ENCODE data around the gene PDLIM5.

PDLIM5 gene

DNA sequence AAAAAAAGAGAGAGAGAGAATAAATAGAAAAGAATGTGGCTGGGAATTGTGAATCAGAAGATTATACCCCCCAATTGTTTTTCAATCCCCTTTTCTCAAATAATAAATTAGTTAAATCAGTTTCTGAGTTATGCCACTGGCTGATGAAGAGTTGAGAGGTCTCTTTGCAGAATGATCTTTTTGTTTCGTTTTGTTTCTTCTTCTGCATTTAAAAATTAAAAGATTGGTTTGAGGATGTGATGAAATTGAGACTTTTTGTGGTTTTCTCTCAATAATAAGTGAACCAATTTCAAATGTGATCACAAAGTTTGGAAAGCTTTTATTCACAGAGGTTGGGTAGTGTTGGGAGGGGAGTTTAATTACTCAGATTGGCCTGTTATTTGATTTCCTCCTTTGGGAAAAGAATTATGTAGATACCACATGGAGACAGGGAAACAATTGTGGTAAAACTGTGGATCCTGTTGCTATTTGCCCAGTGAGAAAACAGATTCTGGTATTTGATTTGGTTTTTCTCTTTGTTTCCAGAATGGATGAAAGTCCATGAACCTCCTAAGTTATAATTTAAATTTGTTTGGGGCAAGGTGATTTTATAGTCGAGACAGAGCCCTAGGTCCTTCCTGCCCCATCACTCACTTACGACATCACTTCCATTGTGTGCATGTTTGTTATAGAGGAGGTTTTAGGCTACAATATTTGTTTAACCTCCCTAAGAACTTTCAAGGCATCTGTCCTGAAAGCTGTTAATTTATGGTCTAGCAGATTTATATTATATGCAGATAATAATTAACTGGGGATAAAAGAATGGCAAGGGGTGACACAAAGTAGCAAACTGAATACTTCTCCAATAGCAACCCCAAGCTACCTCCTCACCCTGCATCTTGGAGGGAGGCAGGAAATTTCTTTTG, 214.0 kb downstream of the PDLIM5 start:
- no peak for DNase-seq

DNA sequence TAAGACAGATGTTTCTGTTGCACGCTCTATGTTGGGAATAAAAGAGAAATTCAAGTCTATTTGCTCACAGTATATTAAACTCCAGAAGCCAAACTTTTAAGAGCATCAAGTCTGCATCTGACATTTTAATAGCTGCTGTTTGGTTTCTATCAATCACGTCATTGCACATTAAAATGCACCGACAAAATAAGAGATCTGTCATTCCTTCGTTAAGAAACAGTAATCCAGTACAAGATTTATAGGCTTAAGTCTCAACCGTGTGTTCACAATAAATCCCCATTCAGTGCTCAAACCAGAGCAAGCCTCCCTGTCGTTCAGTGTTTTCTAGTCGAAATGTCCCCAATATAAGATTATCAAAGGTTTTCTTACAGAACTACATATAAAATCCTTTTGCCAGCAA, 217.0 kb downstream of the PDLIM5 start:
- no peak for DNase-seq

DNA sequence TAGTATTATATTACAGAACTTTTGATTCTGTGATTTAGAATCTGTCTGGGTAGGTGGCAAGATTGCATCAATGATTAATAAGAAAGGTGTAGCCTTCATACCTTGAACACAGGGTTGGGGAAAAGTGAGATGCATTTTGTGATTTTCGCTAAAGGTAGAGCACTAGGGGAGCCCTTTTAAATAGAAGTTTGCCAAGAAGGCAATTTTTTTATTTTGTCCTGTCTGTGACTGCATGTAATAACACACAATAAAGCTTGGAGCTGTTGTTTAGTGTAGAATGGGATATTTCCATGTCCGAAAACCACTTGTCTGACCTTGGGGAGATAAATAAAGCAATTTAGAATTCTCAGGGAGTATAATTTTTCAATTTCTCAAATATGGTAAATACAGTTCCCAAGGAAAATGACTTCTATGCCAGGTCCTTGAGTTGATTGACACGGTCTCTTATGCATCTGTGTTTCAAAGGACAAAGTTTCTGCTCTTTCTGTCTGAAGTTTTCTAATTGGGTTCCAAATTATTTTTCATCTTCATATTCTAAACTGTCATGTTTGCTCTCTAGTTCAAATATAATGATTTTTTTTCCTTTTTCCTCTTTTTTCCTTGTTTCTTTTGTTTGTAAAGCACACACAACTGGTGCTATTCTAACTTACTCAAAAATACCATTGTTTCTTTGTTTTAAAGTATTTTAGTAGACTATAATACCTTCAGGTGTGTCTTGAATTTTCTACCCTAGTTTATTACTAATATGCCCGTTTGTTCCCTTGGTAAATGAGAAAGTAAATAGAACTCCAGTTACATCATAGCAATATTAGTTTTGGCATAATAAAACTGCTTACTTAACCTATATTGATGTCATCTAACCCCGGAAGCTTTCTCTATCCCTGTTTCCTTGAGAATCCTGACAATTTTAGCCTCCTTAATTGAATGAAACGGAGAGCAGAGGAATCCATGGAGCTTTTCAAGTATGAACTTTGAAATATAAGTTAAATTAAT, 218.2 kb downstream of the PDLIM5 start:
- no peak for DNase-seq

DNA sequence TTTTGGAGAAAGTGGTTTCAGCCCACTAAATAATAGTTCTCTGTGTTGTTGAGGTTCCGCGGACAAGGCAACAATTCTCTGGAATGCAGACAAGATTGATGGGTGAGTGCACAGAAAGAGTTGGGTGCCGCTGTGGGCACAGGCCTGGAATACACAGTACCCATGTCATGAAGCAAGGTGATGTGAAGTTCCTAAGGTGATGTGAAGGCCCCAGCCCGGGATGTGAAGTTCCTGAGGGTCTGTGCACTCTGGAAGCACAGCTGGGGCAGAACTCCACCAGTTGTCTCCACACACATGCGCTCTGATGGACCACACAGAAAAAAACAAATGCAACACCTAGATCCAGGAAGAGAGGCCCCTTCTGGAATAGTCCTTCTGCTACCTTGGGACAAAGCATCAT, 219.4 kb downstream of the PDLIM5 start:
- DNase-seq: no peak

DNA sequence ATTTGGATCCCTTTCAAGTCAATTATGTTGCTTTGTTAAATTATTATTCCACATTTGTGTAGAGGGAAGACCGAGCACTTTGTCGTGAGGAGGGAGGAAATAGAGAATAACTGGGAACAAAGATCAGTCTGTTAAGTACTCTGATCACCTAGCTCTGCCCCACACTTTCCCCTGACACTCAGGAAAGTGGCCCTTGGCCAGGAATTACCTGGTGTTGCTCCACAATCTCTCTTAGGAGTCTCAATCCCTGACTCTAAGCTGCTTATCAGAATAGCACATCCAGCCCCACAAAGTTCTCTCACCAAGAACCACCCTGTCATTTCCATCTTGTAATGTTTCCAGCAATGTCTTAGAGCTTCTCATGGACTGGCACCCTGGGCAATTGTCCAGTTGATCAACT, 222.2 kb downstream of the PDLIM5 start:
- DNase-seq: no peak

DNA sequence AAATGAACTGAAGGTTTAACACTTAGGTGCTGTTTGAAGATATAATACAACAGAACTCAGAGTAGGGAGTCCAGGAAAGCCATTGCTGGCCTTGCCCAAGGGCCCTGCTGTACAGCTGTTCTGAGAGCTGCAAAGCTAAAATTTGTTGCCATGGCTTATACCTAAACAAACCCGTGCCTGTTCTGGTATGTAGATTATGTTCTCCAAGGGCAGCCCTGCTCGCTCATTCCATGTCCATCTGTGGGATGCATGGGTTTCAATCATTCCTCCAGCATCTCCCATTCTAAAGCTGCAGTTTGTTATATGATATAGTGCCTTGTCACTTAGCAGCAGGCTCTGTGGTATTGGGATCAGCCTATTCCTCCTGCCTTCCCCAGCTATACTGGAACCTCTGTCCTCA, 225.2 kb downstream of the PDLIM5 start:
- DNase-seq: peak; percentile 22

DNA sequence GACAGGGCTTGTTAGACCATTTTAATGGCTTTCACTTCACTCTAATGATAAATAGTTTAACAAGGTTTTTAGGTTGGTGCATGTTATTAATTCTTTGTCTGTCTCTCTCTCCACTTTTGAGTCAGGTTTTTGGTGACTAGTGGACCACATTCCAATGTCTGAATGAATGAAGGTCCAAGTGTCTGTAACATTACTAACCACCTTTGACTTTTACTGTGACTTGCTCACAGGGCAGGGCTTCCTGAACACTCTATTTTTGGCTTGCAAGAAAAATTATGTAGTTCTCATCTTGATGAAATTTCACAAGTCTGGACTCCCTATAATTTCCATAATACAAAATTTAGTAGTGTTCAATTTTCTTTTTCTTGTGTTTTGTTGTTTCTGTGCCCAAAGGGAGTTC, 227.2 kb downstream of the PDLIM5 start:
- DNase-seq: no peak

DNA sequence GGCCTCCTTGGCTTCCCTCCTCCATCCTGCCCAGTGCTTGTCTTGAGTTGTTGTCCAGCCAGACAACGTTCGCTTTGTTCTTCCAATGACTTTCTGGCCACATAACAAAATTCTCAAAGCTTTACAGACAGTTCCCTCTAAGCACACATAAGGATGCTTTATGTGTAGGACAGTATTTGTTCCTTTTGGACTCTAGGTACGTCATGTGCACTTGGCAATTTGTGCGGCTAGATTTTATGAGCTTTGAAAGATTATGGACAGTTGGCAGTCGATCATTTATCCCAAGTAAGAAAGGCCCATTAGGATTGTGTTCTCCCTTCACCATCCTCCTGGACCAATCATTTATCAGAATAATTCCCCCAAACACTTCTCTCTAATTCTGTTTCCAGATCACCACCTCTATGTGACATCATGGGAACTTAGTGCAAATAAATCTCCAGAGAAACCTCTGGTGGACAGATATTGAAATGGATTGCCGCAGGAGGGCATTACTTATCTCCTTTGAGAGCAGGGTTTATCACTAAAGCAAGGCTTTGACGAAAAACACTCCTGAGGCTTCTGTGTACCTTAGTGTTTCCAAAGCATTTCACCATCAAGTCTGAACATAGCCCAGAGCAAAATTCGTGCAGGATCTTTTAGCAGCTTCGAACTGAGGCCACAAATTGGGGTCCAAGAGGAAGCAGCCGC, 228.6 kb downstream of the PDLIM5 start:
- no peak for DNase-seq

DNA sequence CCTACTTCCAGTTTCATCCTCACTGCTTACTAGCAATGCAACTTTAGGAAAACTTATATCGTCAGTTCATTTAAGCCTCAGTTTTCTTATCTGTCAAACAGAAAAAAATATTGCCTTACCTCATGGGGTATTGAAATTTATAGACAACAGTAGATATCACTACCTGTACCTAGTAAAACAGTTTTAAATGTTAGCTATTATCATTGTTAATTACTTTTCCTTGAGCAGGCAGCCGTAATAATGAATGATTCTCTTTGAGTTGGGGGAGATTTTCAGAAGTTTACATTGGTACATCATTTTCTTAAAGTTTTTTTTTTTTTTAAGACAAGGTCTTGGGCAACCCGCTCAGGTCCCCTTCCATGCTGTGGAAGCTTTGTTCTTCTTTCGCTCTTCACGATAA, 234.3 kb downstream of the PDLIM5 start:
- DNase-seq: no peak

DNA sequence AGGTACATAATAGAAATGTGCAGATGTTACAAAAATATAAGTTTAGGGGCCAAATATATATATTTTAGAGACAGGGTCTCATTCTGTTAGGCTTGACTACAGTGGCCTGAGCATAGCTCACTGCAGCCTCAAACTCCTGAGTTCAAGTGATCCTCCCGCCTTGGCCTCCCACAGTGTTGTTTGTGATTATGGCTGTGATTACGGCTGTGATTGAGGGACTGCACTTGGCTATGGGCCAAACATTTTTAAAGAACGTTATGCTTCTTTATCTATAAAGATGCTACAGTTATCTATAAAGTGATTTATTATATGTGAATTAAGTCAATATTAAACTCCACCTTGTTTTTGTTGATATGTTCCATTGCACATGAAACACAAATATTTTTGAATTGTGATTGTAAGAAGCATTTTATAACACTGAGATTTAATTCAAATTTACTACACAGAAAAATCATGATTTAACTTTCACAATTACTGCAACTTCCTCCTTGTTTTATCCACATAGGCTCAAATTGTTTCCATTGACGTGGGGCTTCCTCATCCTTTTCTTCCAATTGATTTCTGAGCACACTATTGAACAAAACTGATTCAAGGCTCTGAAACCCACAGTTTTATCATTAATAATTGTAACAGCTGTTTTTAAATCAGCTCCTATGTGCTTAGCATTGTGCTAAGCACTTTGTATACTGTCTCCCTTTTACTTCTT, 237.6 kb downstream of the PDLIM5 start:
- no peak for DNase-seq

DNA sequence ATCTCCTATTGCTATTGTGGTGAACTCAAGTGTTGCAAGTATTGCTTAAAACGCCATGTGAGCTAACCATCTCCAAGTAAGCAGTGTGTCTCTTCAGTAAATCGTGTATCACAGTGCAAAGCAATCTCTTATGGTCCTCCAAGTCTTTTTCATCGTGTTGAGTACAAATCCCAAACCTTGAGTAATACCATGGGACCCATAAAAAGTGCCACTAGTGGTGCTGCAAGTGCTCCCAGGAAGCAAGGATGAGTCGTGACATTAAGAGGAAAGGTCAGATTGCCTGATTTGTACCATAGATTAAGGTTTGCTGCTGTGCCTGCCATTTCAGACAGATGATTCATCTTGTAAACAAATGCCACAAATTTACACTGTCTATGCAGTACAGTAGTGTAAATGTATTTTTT, 239.1 kb downstream of the PDLIM5 start:
- DNase-seq: no peak

DNA sequence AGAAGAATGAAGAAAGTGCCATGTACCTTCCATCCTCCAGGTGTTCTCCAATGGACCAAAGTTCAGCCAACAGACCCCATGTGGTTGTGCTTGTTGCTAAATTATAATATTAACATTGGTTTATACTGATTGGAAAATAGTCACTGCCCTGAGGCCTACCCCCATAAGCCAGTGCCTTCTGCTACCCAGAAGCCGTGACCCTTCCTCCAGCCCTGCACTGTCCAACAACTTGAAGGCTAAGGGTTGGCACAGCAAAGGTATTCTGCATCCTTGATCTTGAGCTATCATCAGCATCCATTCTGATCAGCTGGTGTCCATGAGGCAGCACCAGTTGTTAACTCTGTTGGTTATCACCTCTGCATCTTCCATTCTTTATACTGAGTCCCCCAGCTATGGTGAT, 239.8 kb downstream of the PDLIM5 start:
- DNase-seq: no peak

DNA sequence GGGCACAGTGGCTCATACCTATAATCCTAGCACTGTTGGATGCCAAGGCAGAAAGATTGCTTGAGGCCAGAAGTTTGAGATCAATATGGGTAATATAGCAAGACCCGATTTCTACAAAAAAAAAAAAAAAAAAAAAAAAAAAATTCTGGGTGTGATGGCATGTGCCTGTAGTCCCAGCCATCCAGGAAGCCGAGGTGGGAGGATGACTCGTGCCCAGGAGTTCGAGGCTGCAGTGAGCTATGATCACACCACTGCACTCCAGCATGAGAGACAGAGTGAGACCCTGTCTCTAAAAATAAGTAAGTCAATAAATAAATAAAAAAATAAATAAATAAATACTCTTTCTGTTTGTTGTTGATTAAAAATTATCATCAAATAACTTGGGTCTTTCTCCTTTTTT, 243.6 kb downstream of the PDLIM5 start:
- DNase-seq: peak; percentile 18

DNA sequence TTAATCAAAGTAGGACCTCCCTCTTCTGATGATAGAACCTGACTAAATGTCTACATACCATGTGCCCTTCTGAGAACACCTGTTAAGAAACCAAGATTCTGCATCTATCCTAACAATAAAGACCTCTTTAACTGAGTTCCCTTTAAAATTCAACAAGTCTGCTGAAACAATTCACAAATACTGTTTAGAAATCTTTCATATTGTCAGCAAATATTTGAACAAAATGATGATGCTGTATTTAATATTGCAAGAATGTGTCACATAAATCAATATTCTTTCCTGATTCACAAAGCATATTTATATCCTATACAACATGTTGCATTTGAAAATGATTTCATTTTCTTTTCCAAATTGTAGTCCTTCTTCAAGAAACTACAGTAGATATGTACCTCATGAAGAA, 246.4 kb downstream of the PDLIM5 start:
- DNase-seq: no peak

DNA sequence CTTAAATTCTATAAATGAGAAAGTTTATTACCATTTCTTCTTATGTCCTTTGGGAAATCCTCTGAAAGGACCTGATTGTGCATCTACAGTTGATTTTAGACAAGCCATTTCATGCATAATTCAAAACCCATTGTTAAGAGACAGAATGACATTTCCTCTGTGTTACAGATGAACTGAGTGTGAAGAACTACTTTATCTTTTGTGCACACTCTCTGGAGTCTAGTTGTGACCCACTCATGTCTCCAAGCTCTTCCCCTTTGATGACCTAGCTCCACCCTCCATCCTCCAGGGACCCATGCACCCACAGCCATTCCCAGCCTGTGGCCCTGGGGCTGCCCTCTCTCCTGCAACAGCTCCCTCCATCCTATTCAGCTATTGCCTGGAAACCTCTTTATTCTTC, 248.6 kb downstream of the PDLIM5 start:
- no peak for DNase-seq

DNA sequence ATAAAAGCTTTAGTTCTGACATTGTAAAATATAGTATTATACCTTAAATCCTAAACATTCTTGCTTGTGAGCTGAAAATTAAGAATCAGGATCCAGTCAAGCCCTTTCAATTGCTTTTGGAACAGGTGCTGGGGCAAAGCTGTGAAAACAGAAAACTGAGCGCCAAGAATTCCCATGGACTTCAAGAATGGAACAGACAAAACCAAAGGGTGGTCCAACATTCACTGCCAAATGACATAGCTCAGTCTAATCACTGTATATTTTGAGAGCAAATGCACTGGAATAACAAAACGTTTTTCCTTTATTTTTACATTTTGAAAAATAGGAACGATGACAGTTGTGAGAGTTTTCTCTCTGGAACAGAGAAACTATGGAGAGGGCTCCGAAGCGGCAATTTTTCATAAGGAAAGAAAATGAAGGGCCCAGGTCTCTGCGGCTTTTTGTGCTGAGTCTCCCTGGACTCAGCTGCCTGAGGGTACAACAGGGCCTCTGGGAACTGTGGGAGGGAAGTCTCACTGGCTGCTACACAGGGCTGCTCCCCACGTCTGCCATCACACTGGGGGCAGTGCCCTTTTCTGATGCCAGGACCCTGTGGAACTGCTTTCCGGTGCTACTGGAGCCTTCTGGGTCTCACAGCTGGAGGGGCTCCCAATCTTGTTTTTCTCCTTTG, 250.0 kb downstream of the PDLIM5 start:
- no peak for DNase-seq

DNA sequence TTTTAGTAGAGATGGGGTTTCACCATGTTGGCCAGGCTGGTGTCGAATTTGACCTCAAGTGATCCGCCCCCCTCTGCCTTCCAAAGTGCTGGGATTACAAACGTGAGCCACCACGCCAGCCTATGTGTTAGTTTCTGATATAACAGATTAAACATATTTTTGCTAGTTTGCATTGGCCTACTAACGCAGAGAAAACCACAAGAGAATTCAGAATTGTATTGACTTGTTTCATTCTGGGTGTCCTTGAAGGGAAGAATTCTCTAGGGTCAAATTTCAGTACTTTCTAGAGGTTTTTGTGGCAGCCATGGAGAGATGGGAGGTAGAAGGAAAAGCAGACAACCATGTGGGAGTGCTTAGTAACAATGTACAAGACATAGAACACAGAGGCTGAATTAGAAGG, 259.9 kb downstream of the PDLIM5 start:
- DNase-seq: no peak

DNA sequence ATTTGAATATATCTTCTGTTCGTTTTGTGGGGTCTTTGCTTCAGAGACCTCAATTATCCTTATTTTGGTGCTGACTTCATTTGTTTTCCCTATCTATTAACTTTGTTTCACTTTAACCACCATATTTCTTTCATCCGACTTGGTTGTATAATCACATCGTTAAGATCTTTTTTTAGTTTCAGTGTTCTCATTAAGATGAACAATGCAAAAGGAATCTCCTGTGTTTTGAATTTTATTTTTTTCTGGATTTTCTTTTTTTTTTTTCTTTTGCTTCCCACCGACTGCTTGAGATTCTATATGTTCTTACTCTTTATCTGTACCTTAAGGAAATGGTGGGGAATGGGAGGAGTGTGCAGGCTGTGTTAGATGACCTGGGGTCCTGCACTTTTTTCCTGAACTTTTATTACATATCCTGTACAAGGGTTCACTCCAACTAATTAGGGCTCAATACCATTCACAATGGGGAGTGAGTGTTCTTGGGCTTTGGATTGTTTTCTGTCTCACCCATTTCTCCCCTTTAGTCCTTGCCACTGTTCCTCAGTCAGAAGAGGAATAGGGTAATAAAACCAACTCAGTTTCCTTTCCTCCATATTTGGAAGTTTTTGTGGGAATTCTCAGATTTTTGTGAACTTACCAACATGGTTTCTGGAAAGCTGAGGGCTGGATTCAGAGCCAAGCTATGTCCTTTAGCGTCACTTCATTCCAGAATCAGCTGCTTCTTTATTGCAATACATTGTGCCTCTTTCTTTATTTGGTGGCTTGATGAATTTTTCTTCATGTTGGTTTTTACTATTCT, 262.8 kb downstream of the PDLIM5 start:
- no peak for DNase-seq

DNA sequence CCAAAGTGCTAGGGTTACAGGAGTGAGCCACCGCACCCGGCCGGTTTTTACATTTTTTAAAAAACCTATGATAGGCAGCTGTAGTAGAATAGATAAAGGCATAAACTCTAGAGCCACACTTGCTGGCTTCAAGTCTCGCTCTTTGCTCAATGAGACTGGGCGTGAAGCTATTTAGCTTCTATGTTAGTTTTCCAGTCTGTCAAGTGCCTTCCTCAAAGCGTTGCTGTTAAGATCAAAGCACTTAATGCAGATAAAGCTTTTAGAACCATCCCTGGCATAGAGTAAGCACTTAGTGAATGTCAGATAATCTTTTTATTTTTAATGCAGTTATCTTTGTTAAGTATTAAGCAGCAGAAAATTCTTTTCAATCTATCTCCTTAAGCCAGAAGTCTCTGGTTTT, 264.0 kb downstream of the PDLIM5 start:
- no peak for DNase-seq
